ENCODE measurements around the gene RPS6KB2.

The RPS6KB2 gene

GRCh38 chr11:67412495-67413179 is 15.7 kb upstream of the RPS6KB2 start:
- no peaks in the 10 kb centered on the region for H3K4me1 ChIP-seq (ENCODE audit: control insufficient read depth, insufficient read depth, low read length, unreplicated experiment)
- no peak overlapping the region for H3K4me3 ChIP-seq (ENCODE audit: low read depth, low read length)
- H3K27me3 ChIP-seq (ENCODE audit: insufficient read depth, low read length) = peaks cover 22% of the 10 kb centered on the region

GRCh38 chr11:67413266-67413849 is 14.9 kb upstream of the RPS6KB2 start:
- peaks cover 22% of the 10 kb centered on the region for H3K27me3 ChIP-seq (ENCODE audit: insufficient read depth, low read length)
- H3K4me1 ChIP-seq (ENCODE audit: control insufficient read depth, insufficient read depth, low read length, unreplicated experiment) = no peaks in the 10 kb centered on the region
- no peak overlapping the region for H3K27ac ChIP-seq (ENCODE audit: low read depth, low read length)
- no peak overlapping the region for H2AFZ ChIP-seq (ENCODE audit: low read length, unreplicated experiment)
- H3K4me3 ChIP-seq (ENCODE audit: low read depth, low read length) = no peak overlapping the region
- H3K36me3 ChIP-seq (ENCODE audit: insufficient read depth, low read length) = no peaks in the 10 kb centered on the region
- H3K79me2 ChIP-seq (ENCODE audit: control insufficient read depth, insufficient read depth, low read length, unreplicated experiment) = no peaks in the 10 kb centered on the region

More at GRCh38 chr11:67412495-67413179, 15.7 kb upstream of the RPS6KB2 start:
- Histone ChIP-seq H3K79me2 (ENCODE audit: control insufficient read depth, insufficient read depth, low read length, unreplicated experiment) (no peaks in the 10 kb centered on the region), H3K36me3 (ENCODE audit: insufficient read depth, low read length) (no peaks in the 10 kb centered on the region), H3K27ac (ENCODE audit: low read depth, low read length) (no peak overlapping the region), H2AFZ (ENCODE audit: low read length, unreplicated experiment) (no peak overlapping the region)

- no peak within 1 kb of the TSS for H3K27ac ChIP-seq (ENCODE audit: low read depth, low read length)
- no peak within 1 kb of the TSS for H2AFZ ChIP-seq (ENCODE audit: low read length, unreplicated experiment)
- H3K36me3 ChIP-seq (ENCODE audit: insufficient read depth, low read length) = no peaks in the 10 kb centered on the region
- H3K27me3 ChIP-seq (ENCODE audit: insufficient read depth, low read length) = peaks cover 9% of the 10 kb centered on the region
- peaks cover 7% of the 10 kb centered on the region for H3K4me1 ChIP-seq (ENCODE audit: control insufficient read depth, insufficient read depth, low read length, unreplicated experiment)
- H3K79me2 ChIP-seq (ENCODE audit: control insufficient read depth, insufficient read depth, low read length, unreplicated experiment) = no peaks in the 10 kb centered on the region
- peak within 1 kb of the TSS; percentile 73 for H3K4me3 ChIP-seq (ENCODE audit: low read depth, low read length)
Observed at GRCh38 chr11:67415501-67416304, 12.6 kb upstream of the RPS6KB2 start, which contains the start of gene CARNS1. CARNS1 (plus strand) TSS chr11:67415678; CDS start chr11:67416200, 522 bp downstream.

- Histone ChIP-seq H3K36me3 (ENCODE audit: insufficient read depth, low read length) (no peaks in the 10 kb centered on the region), H3K4me1 (ENCODE audit: control insufficient read depth, insufficient read depth, low read length, unreplicated experiment) (peaks cover 7% of the 10 kb centered on the region), H3K27me3 (ENCODE audit: insufficient read depth, low read length) (peaks cover under 1% of the 10 kb centered on the region; the same call in 1 of the 2 replicates), H3K4me3 (ENCODE audit: low read depth, low read length) (no peak overlapping the region), H3K79me2 (ENCODE audit: control insufficient read depth, insufficient read depth, low read length, unreplicated experiment) (no peaks in the 10 kb centered on the region), H3K27ac (ENCODE audit: low read depth, low read length) (no peak overlapping the region), H2AFZ (ENCODE audit: low read length, unreplicated experiment) (no peak overlapping the region)
Observed at GRCh38 chr11:67416416-67417335, 11.6 kb upstream of the RPS6KB2 start.

GRCh38 chr11:67417425-67417824 is 10.9 kb upstream of the RPS6KB2 start:
- Histone ChIP-seq H3K36me3 (ENCODE audit: insufficient read depth, low read length) (no peaks in the 10 kb centered on the region), H2AFZ (ENCODE audit: low read length, unreplicated experiment) (no peak overlapping the region), H3K27ac (ENCODE audit: low read depth, low read length) (no peak overlapping the region), H3K4me3 (ENCODE audit: low read depth, low read length) (no peak overlapping the region), H3K4me1 (ENCODE audit: control insufficient read depth, insufficient read depth, low read length, unreplicated experiment) (peaks cover 7% of the 10 kb centered on the region), H3K79me2 (ENCODE audit: control insufficient read depth, insufficient read depth, low read length, unreplicated experiment) (no peaks in the 10 kb centered on the region), H3K27me3 (ENCODE audit: insufficient read depth, low read length) (no peaks in the 10 kb centered on the region; the same call in 1 of the 2 replicates)

- H2AFZ ChIP-seq (ENCODE audit: low read length, unreplicated experiment) = no peak overlapping the region
- no peaks in the 10 kb centered on the region for H3K36me3 ChIP-seq (ENCODE audit: insufficient read depth, low read length)
- no peaks in the 10 kb centered on the region; the same call in 1 of the 2 replicates for H3K27me3 ChIP-seq (ENCODE audit: insufficient read depth, low read length)
- H3K27ac ChIP-seq (ENCODE audit: low read depth, low read length) = no peak overlapping the region
- H3K4me1 ChIP-seq (ENCODE audit: control insufficient read depth, insufficient read depth, low read length, unreplicated experiment) = peaks cover 7% of the 10 kb centered on the region
- H3K4me3 ChIP-seq (ENCODE audit: low read depth, low read length) = no peak overlapping the region
- H3K79me2 ChIP-seq (ENCODE audit: control insufficient read depth, insufficient read depth, low read length, unreplicated experiment) = no peaks in the 10 kb centered on the region
Observed at GRCh38 chr11:67418476-67419281, 9.6 kb upstream of the RPS6KB2 start.

GRCh38 chr11:67419325-67420049 is 8.8 kb upstream of the RPS6KB2 start:
- Histone ChIP-seq H2AFZ (ENCODE audit: low read length, unreplicated experiment) (no peak overlapping the region), H3K4me3 (ENCODE audit: low read depth, low read length) (no peak overlapping the region), H3K27ac (ENCODE audit: low read depth, low read length) (no peak overlapping the region), H3K27me3 (ENCODE audit: insufficient read depth, low read length) (no peaks in the 10 kb centered on the region; the same call in 1 of the 2 replicates), H3K79me2 (ENCODE audit: control insufficient read depth, insufficient read depth, low read length, unreplicated experiment) (no peaks in the 10 kb centered on the region), H3K4me1 (ENCODE audit: control insufficient read depth, insufficient read depth, low read length, unreplicated experiment) (peaks cover 7% of the 10 kb centered on the region), H3K36me3 (ENCODE audit: insufficient read depth, low read length) (no peaks in the 10 kb centered on the region)

- H3K27ac ChIP-seq (ENCODE audit: low read depth, low read length) = no peak overlapping the region
- H3K4me1 ChIP-seq (ENCODE audit: control insufficient read depth, insufficient read depth, low read length, unreplicated experiment) = peaks cover 7% of the 10 kb centered on the region
Observed at GRCh38 chr11:67420147-67420645, 8.1 kb upstream of the RPS6KB2 start.

More at GRCh38 chr11:67420147-67420645, 8.1 kb upstream of the RPS6KB2 start:
- Histone ChIP-seq H3K36me3 (ENCODE audit: insufficient read depth, low read length) (no peaks in the 10 kb centered on the region), H3K27me3 (ENCODE audit: insufficient read depth, low read length) (no peaks in the 10 kb centered on the region; the same call in 1 of the 2 replicates), H3K79me2 (ENCODE audit: control insufficient read depth, insufficient read depth, low read length, unreplicated experiment) (no peaks in the 10 kb centered on the region), H2AFZ (ENCODE audit: low read length, unreplicated experiment) (no peak overlapping the region), H3K4me3 (ENCODE audit: low read depth, low read length) (peak overlapping the region; percentile 92)
